ENCODE results near the gene CCDC182. TPM values are rescaled to one million over a fixed set of nuclear protein-coding genes. Genes with fewer than 3 reads are reported as not detected.

Gene CCDC182
- total RNA-seq, 4 donors from 2014 or later = not detected

GRCh38 chr17:57732062-57732461 is 13.0 kb downstream of the CCDC182 start:
- TF ChIP-seq CTCF (IDR thresholded peaks at IDR 0.05) (no peak), EP300 (IDR thresholded peaks at IDR 0.05; ENCODE audit: low read depth) (no peak), POLR2A (IDR thresholded peaks at IDR 0.05) (no peak), POLR2AphosphoS5 (IDR thresholded peaks at IDR 0.05) (no peak)
- Histone ChIP-seq H3K4me1 (no peaks in the 10 kb centered on the region), H3K4me3 (no peak overlapping the region), H3K27me3 (no peaks in the 10 kb centered on the region), H3K9me3 (no peaks in the 10 kb centered on the region), H3K27ac (no peak overlapping the region), H3K36me3 (no peaks in the 10 kb centered on the region)
- in situ Hi-C loops (cut with MboI; ENCODE audit: low pct_ligation_motif_present in 1 of 4, low pct_unique_long_range_greater_than_20kb in 1 of 4, low sequenced_read_pairs in 3 of 4) (loop anchor here in 3 of 4 donors (25.0 kb wide), 2 partner anchors 495 to 595 kb away; no protein-coding TSS in a partner anchor), intact Hi-C loops (cut with DNase I; ENCODE audit: low total_unique reads) (no loop called here)
- 78 to 80% methylated on average over 1 to 3 of the region's 3 CpGs for WGBS, 2 donors (ENCODE audit: low coverage in 1 of 2)
- no peak for DNase-seq

DNA sequence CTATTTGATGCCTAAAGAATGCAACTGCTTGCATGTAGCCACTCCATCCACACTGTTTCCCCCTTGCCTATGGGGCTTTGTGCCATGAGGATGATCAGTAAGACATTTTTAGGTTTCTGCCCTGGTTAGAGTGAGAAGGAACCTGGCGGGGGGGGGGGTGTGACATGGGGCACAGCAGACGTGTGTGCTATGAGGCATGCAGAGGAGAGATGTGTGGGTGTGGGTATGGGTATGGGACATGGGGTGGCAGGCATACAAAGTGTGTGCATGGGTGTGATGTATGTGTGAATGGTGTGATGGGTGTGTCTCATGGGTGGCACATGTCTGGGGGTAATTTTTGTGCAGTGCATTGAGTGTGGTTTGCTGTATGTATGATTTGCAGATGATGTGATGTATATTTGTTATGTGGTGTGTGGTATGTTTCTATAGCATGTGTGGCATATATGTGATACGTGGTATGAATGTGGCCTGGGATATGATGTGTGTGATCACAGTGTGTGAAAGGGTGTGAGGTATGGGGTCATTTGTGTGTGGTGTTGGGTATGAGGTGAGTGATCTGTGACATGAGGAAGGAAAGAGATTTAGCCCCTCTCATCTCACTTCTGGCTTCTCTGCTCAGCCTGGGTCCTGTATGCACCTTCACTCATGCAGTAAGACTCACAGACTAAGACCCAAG is 14.9 kb downstream of the CCDC182 start:
- Histone ChIP-seq H3K36me3 (no peaks in the 10 kb centered on the region), H3K27ac (no peak overlapping the region), H3K4me1 (no peaks in the 10 kb centered on the region), H3K27me3 (no peaks in the 10 kb centered on the region), H3K4me3 (no peak overlapping the region), H3K9me3 (no peaks in the 10 kb centered on the region)
- TF ChIP-seq CTCF (IDR thresholded peaks at IDR 0.05) (no peak), EP300 (IDR thresholded peaks at IDR 0.05; ENCODE audit: low read depth) (no peak), POLR2AphosphoS5 (IDR thresholded peaks at IDR 0.05) (no peak), POLR2A (IDR thresholded peaks at IDR 0.05) (no peak)
- intact Hi-C loops (cut with DNase I; ENCODE audit: low total_unique reads) = no loop called here
- in situ Hi-C loops (cut with MboI; ENCODE audit: low pct_ligation_motif_present in 1 of 4, low pct_unique_long_range_greater_than_20kb in 1 of 4, low sequenced_read_pairs in 3 of 4) = loop anchor here in 3 of 4 donors (25.0 kb wide), 2 partner anchors 493 to 593 kb away; no protein-coding TSS in a partner anchor
- no peak for DNase-seq
- WGBS, 2 donors (ENCODE audit: low coverage in 1 of 2) = 80% methylated on average over 3 of the region's 3 CpGs; no CpG with 5 or more reads in 1 of the 2 donors

DNA sequence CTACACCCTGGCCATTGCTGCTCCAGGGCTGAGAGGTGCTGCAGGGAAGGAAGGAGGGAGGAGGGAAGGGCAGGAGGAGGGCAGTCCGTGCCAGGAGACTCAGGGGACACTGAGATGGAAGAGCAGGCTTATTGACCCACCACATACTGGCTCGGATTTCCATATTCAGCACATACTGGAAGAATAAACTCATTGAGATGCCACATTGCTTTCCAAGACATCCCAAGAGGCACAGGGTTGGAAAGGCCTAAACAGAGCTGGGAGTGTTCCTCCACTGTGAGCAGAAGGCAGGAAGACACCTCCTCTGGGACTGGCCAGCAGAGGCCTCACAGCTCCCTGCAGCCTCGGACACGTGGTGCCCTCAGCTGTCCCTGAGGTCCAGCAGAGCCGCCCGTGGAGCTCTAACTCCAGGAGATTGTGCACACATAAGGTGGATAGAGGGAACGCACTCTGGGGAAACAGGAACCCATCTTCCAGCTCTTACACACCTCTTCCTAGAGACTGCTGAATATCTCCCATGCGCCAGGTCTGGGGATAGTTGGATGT is 17.4 kb downstream of the CCDC182 start:
- no peaks in the 10 kb centered on the region for H3K9me3 ChIP-seq
- H3K36me3 ChIP-seq = no peaks in the 10 kb centered on the region
- 65 to 100% methylated on average over 1 to 8 of the region's 8 CpGs for WGBS, 2 donors (ENCODE audit: low coverage in 1 of 2)
- TF ChIP-seq EP300 (IDR thresholded peaks at IDR 0.05; ENCODE audit: low read depth) = no peak
- TF ChIP-seq CTCF (IDR thresholded peaks at IDR 0.05) = no peak
- no peak for TF ChIP-seq POLR2AphosphoS5 (IDR thresholded peaks at IDR 0.05)
- no peak for TF ChIP-seq POLR2A (IDR thresholded peaks at IDR 0.05)
- H3K4me1 ChIP-seq = no peaks in the 10 kb centered on the region
- DNase-seq = no peak
- no peak overlapping the region for H3K4me3 ChIP-seq
- no peak overlapping the region for H3K27ac ChIP-seq
- in situ Hi-C loops (cut with MboI; ENCODE audit: low pct_ligation_motif_present in 1 of 4, low pct_unique_long_range_greater_than_20kb in 1 of 4, low sequenced_read_pairs in 3 of 4) (loop anchor here in 3 of 4 donors (25.0 kb wide), 2 partner anchors 490 to 590 kb away; no protein-coding TSS in a partner anchor), intact Hi-C loops (cut with DNase I; ENCODE audit: low total_unique reads) (no loop called here)
- H3K27me3 ChIP-seq = no peaks in the 10 kb centered on the region

GRCh38 chr17:57726838-57727237 is 18.3 kb downstream of the CCDC182 start:
- H3K27ac ChIP-seq = no peak overlapping the region
- no peak overlapping the region for H3K4me3 ChIP-seq
- intact Hi-C loops (cut with DNase I; ENCODE audit: low total_unique reads) (no loop called here), in situ Hi-C loops (cut with MboI; ENCODE audit: low pct_ligation_motif_present in 1 of 4, low pct_unique_long_range_greater_than_20kb in 1 of 4, low sequenced_read_pairs in 3 of 4) (loop anchor here in 3 of 4 donors (25.0 kb wide), 2 partner anchors 490 to 590 kb away; no protein-coding TSS in a partner anchor)
- H3K27me3 ChIP-seq = no peaks in the 10 kb centered on the region
- no peaks in the 10 kb centered on the region for H3K9me3 ChIP-seq
- 72% methylated on average over 5 of the region's 5 CpGs; no CpG with 5 or more reads in 1 of the 2 donors for WGBS, 2 donors (ENCODE audit: low coverage in 1 of 2)
- no peaks in the 10 kb centered on the region for H3K4me1 ChIP-seq
- TF ChIP-seq EP300 (IDR thresholded peaks at IDR 0.05; ENCODE audit: low read depth) = no peak
- TF ChIP-seq POLR2A (IDR thresholded peaks at IDR 0.05) = no peak
- TF ChIP-seq POLR2AphosphoS5 (IDR thresholded peaks at IDR 0.05) = no peak
- no peak for TF ChIP-seq CTCF (IDR thresholded peaks at IDR 0.05)
- no peaks in the 10 kb centered on the region for H3K36me3 ChIP-seq
- DNase-seq = no peak

Measured in transverse colon (tissue), 4 donors.